GM21529 (cell line): Measurements from ENCODE around the gene CP.
"Not testable (repeated sequence)": the region's sequence is repeated elsewhere in the genome, so short reads cannot be mapped to it uniquely, and the experiment has no call there.

Experiments
- ATAC-seq: cut with Tn5 transposase; IDR thresholded peaks from one replicate; pipeline ENCODE4 v1.9.1; 2021; ENCODE audit not compliant: unreplicated experiment

CP gene

GRCh38 chr3:149227591-149228268, 6.1 kb upstream of the CP start:
- no peak for ATAC-seq

GRCh38 chr3:149226776-149227175, 5.1 kb upstream of the CP start:
- no peak for ATAC-seq

- peak; percentile 97 for ATAC-seq
Measured at GRCh38 chr3:149224736-149225594, 3.3 kb upstream of the CP start.

- ATAC-seq = no peak
Measured at GRCh38 chr3:149223461-149223820, 1.8 kb upstream of the CP start.

GRCh38 chr3:149219380-149220121, 2.1 kb downstream of the CP start:
- ATAC-seq = not testable (repeated sequence)

- ATAC-seq = no peak
Measured at GRCh38 chr3:149217347-149217746, 4.3 kb downstream of the CP start.

- no peak for ATAC-seq
Measured at GRCh38 chr3:149216193-149216869, 5.3 kb downstream of the CP start.

GRCh38 chr3:149215515-149215914, 6.1 kb downstream of the CP start:
- no peak for ATAC-seq

- ATAC-seq = no peak
Measured at GRCh38 chr3:149214702-149215101, 6.9 kb downstream of the CP start.

GRCh38 chr3:149212386-149212785, 9.2 kb downstream of the CP start:
- no peak for ATAC-seq

- ATAC-seq = no peak
Measured at GRCh38 chr3:149209431-149209830, 12.2 kb downstream of the CP start.

- ATAC-seq = no peak
Measured at GRCh38 chr3:149207475-149207874, 14.2 kb downstream of the CP start.

- ATAC-seq = no peak
Measured at GRCh38 chr3:149204390-149204991, 17.1 kb downstream of the CP start.

- peak; percentile 100 for ATAC-seq
Measured at GRCh38 chr3:149203758-149204157, 17.9 kb downstream of the CP start.

- ATAC-seq = no peak
Measured at GRCh38 chr3:149199474-149199873, 22.2 kb downstream of the CP start.

- ATAC-seq = no peak
Measured at GRCh38 chr3:149198611-149199010, 23.0 kb downstream of the CP start.

GRCh38 chr3:149197669-149198068, 24.0 kb downstream of the CP start:
- no peak for ATAC-seq

GRCh38 chr3:149196805-149197592, 24.6 kb downstream of the CP start:
- ATAC-seq = not testable (repeated sequence)

- no peak for ATAC-seq
Measured at GRCh38 chr3:149195221-149195620, 26.4 kb downstream of the CP start.

GRCh38 chr3:149188494-149188893, 33.1 kb downstream of the CP start:
- no peak for ATAC-seq
